ENCODE results near the gene CBY3. TPM values are rescaled to one million over a fixed set of nuclear protein-coding genes. Genes with fewer than 3 reads are reported as not detected.

CBY3 gene
- polyA plus RNA-seq, 3 donors: not detected

- Histone ChIP-seq H3K36me3 (replicated peaks in 1 of 2; ENCODE audit: control insufficient read depth in 1 of 2, insufficient read depth in 2 of 2, low read length in 2 of 2) (peaks cover 0 to 4% of the 10 kb centered on the region in 2 donors), H3K9me3 (replicated peaks in 1 of 2; ENCODE audit: control insufficient read depth in 1 of 2, insufficient read depth in 1 of 2, low read length in 2 of 2) (no peaks in the 10 kb centered on the region), H3K79me2 (ENCODE audit: insufficient read depth, low read length) (peaks cover 43% of the 10 kb centered on the region), H4K20me1 (ENCODE audit: insufficient read depth, low read length) (peaks cover 20% of the 10 kb centered on the region), H3K9ac (ENCODE audit: insufficient read depth, low read length, poor library complexity, severe bottlenecking) (no peak overlapping the region), H3K4me2 (replicated peaks; ENCODE audit: extremely low read depth, low read length, poor library complexity, severe bottlenecking) (peak overlapping the region; percentile 75), H2AFZ (ENCODE audit: insufficient read depth, low read depth, low read length, poor library complexity, severe bottlenecking) (peak overlapping the region; percentile 89), H3K27ac (ENCODE audit: low read depth in 1 of 2, low read length in 2 of 2) (peak overlapping the region; percentile 91 to 99), H3K27me3 (ENCODE audit: control insufficient read depth in 2 of 2, insufficient read depth in 2 of 2, low read length in 2 of 2) (no peaks in the 10 kb centered on the region), H3K4me3 (replicated peaks in 1 of 3; ENCODE audit: low read depth in 2 of 3, low read length in 3 of 3) (no peak overlapping the region), H3K4me1 (ENCODE audit: control insufficient read depth in 1 of 2, insufficient read depth in 2 of 2, low read length in 2 of 2) (peaks cover 49 to 69% of the 10 kb centered on the region in 2 donors)
- peaks cover 0 to 2% (median 0%) of the 10 kb centered on the region in 3 donors for H3K27me3 Mint-ChIP-seq (ENCODE audit: low read depth in 3 of 3)
- H3K27ac Mint-ChIP-seq: peak overlapping the region; percentile 96 to 100 (median 100)
- no CpG with 5 or more reads among the region's 2 CpGs for WGBS (ENCODE audit: insufficient coverage)
- H3K36me3 Mint-ChIP-seq: peaks cover 0 to 4% of the 10 kb centered on the region in 2 donors
- intact Hi-C loops (cut with micrococcal nuclease): loop anchor here in 1 of 2 donors (10.0 kb wide), 1 partner anchor 72 kb away; the partner anchor contains the start of gene HNRNPH1
- no peak overlapping the region for H3K4me3 Mint-ChIP-seq
- H3K9me3 Mint-ChIP-seq: no peaks in the 10 kb centered on the region
- no peak for TF ChIP-seq CTCF (IDR thresholded peaks at IDR 0.05)
- DNase-seq: no peak
- peaks cover 47% of the 10 kb centered on the region for H3K4me1 Mint-ChIP-seq
Observed at GRCh38 chr5:179697108-179697507, 16.3 kb upstream of the CBY3 start.

- Histone ChIP-seq H3K4me1 (ENCODE audit: control insufficient read depth in 1 of 2, insufficient read depth in 2 of 2, low read length in 2 of 2) (peaks cover 46 to 64% of the 10 kb centered on the region in 2 donors), H3K27me3 (ENCODE audit: control insufficient read depth in 2 of 2, insufficient read depth in 2 of 2, low read length in 2 of 2) (no peaks in the 10 kb centered on the region), H3K27ac (ENCODE audit: low read depth in 1 of 2, low read length in 2 of 2) (peak overlapping the region in 1 of 2 donors; percentile 99), H3K9ac (ENCODE audit: insufficient read depth, low read length, poor library complexity, severe bottlenecking) (no peak overlapping the region), H2AFZ (ENCODE audit: insufficient read depth, low read depth, low read length, poor library complexity, severe bottlenecking) (peak overlapping the region; percentile 14), H3K36me3 (replicated peaks in 1 of 2; ENCODE audit: control insufficient read depth in 1 of 2, insufficient read depth in 2 of 2, low read length in 2 of 2) (peaks cover 0 to 4% of the 10 kb centered on the region in 2 donors), H3K4me2 (replicated peaks; ENCODE audit: extremely low read depth, low read length, poor library complexity, severe bottlenecking) (no peak overlapping the region), H3K4me3 (replicated peaks in 1 of 3; ENCODE audit: low read depth in 2 of 3, low read length in 3 of 3) (no peak overlapping the region), H3K9me3 (replicated peaks in 1 of 2; ENCODE audit: control insufficient read depth in 1 of 2, insufficient read depth in 1 of 2, low read length in 2 of 2) (no peaks in the 10 kb centered on the region), H3K79me2 (ENCODE audit: insufficient read depth, low read length) (peaks cover 38% of the 10 kb centered on the region), H4K20me1 (ENCODE audit: insufficient read depth, low read length) (peaks cover 15% of the 10 kb centered on the region)
- Mint-ChIP-seq H3K27me3 (ENCODE audit: low read depth in 3 of 3) (peaks cover 1 to 2% (median 2%) of the 10 kb centered on the region in 3 donors), H3K36me3 (peaks cover 0 to 4% of the 10 kb centered on the region in 2 donors), H3K4me3 (no peak overlapping the region), H3K9me3 (no peaks in the 10 kb centered on the region), H3K4me1 (peaks cover 44% of the 10 kb centered on the region), H3K27ac (peak overlapping the region; percentile 9 to 100 (median 69))
- intact Hi-C loops (cut with micrococcal nuclease): loop anchor here in 1 of 2 donors (10.0 kb wide), 1 partner anchor 72 kb away; the partner anchor contains the start of gene HNRNPH1
- no peak for TF ChIP-seq CTCF (IDR thresholded peaks at IDR 0.05)
- WGBS (ENCODE audit: insufficient coverage): 20% methylated on average over 1 of the region's 3 CpGs
- DNase-seq: peak in 1 of 3 donors; percentile 23
Observed at GRCh38 chr5:179696603-179697002, 15.8 kb upstream of the CBY3 start.
